Skeletal muscle satellite cell (primary cell): ENCODE data around the gene TAB2.

Source experiments
- H3K27me3 ChIP-seq: 2 replicates; pipeline ENCODE4 v1.7.0; 2013; ENCODE audit warnings: low read length; ENCODE audit not compliant: control insufficient read depth, insufficient read depth
- H3K36me3 ChIP-seq: 2 replicates; pipeline ENCODE4 v1.7.0; 2013; ENCODE audit warnings: mild to moderate bottlenecking, control low read depth, low read length; ENCODE audit not compliant: insufficient read depth
- H3K4me1 ChIP-seq: 2 replicates; pipeline ENCODE4 v1.7.0; 2013; ENCODE audit warnings: low read length; ENCODE audit not compliant: control insufficient read depth, insufficient read depth
- H3K4me2 ChIP-seq: 2 replicates; pipeline ENCODE4 v1.7.0; 2013; ENCODE audit warnings: mild to moderate bottlenecking, low read length
- H3K4me3 ChIP-seq: 2 replicates; pipeline ENCODE4 v1.7.0; 2013; ENCODE audit warnings: low read length
- H3K9ac ChIP-seq: 2 replicates; pipeline ENCODE4 v1.7.0; 2013; ENCODE audit warnings: mild to moderate bottlenecking, low read depth, low read length, moderate library complexity
- H3K9me3 ChIP-seq: replicated peaks from 2 replicates; pipeline ENCODE4 v1.7.0; 2013; ENCODE audit warnings: mild to moderate bottlenecking, control low read depth, low read length

The TAB2 gene

GRCh38 chr6:149423964-149424440 is 106.5 kb downstream of the TAB2 start:
- Histone ChIP-seq H3K36me3 (no peaks in the 10 kb centered on the region), H3K4me3 (no peak overlapping the region), H3K4me1 (peaks cover 11% of the 10 kb centered on the region), H3K4me2 (peak overlapping the region; percentile 30), H3K9me3 (no peaks in the 10 kb centered on the region), H3K27me3 (no peaks in the 10 kb centered on the region), H3K9ac (no peak overlapping the region)

- Histone ChIP-seq H3K27me3 (no peaks in the 10 kb centered on the region), H3K9ac (no peak overlapping the region), H3K4me2 (no peak overlapping the region), H3K9me3 (no peaks in the 10 kb centered on the region), H3K4me1 (peaks cover 11% of the 10 kb centered on the region), H3K4me3 (no peak overlapping the region), H3K36me3 (no peaks in the 10 kb centered on the region)
Measured at GRCh38 chr6:149425224-149425623, 107.7 kb downstream of the TAB2 start.

DNA sequence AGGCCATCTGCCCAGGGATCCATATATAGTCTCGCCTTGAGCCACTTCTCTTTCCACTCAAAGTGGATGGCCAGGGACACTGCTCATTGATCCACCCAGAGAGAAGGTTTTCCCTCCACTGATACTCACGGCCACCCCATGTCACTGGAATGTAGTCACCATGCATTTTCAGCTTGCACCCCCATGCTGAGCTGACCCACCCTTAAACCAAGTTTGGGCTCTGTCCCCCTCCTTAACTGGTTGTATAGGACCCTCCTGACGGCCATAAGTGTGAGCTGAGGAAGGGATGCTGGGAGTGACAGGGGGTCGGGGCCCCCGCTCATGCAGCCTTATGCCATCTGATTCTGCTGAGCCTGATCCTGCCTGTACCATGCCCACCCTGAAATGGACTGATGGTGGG is 108.2 kb downstream of the TAB2 start:
- H3K4me3 ChIP-seq: no peak overlapping the region
- peaks cover 11% of the 10 kb centered on the region for H3K4me1 ChIP-seq
- H3K27me3 ChIP-seq: no peaks in the 10 kb centered on the region
- H3K4me2 ChIP-seq: no peak overlapping the region
- H3K36me3 ChIP-seq: no peaks in the 10 kb centered on the region
- H3K9ac ChIP-seq: no peak overlapping the region
- H3K9me3 ChIP-seq: no peaks in the 10 kb centered on the region

DNA sequence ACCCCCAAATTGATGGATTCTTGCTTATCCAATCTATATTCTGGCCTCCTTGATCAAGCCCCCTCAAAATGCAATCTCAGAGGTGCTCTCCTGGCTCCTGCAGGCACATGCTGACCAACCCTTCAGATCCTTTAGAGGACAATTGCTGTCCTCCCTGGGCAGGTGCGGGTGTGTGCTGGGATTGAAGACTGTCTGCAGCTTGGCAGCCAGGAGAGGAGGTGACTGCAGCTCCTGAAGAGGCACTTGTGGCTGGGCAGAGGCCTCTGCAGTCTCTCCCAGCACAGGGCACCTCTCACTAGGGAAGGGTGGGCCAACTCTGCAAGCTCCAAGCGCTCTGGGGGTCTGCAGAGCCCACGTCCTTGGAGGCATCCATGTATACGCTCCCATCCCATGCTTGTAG is 111.1 kb downstream of the TAB2 start:
- H3K4me1 ChIP-seq: peaks cover 12% of the 10 kb centered on the region
- H3K9ac ChIP-seq: no peak overlapping the region
- no peaks in the 10 kb centered on the region for H3K9me3 ChIP-seq
- no peaks in the 10 kb centered on the region for H3K36me3 ChIP-seq
- no peak overlapping the region for H3K4me2 ChIP-seq
- H3K4me3 ChIP-seq: no peak overlapping the region
- no peaks in the 10 kb centered on the region for H3K27me3 ChIP-seq

- H3K4me3 ChIP-seq: no peak overlapping the region
- no peaks in the 10 kb centered on the region for H3K36me3 ChIP-seq
Measured at GRCh38 chr6:149429427-149430360, 112.2 kb downstream of the TAB2 start.

GRCh38 chr6:149431905-149432775 is 114.6 kb downstream of the TAB2 start:
- H3K36me3 ChIP-seq: no peaks in the 10 kb centered on the region
- H3K4me3 ChIP-seq: peak overlapping the region; percentile 52
- H3K27me3 ChIP-seq: no peaks in the 10 kb centered on the region
- no peak overlapping the region for H3K9ac ChIP-seq
- H3K9me3 ChIP-seq: no peaks in the 10 kb centered on the region
- H3K4me1 ChIP-seq: peaks cover 6% of the 10 kb centered on the region
- H3K4me2 ChIP-seq: peak overlapping the region; percentile 79

More at GRCh38 chr6:149429427-149430360, 112.2 kb downstream of the TAB2 start:
- Histone ChIP-seq H3K4me1 (peaks cover 6% of the 10 kb centered on the region), H3K27me3 (no peaks in the 10 kb centered on the region), H3K9ac (no peak overlapping the region), H3K4me2 (no peak overlapping the region), H3K9me3 (no peaks in the 10 kb centered on the region)

DNA sequence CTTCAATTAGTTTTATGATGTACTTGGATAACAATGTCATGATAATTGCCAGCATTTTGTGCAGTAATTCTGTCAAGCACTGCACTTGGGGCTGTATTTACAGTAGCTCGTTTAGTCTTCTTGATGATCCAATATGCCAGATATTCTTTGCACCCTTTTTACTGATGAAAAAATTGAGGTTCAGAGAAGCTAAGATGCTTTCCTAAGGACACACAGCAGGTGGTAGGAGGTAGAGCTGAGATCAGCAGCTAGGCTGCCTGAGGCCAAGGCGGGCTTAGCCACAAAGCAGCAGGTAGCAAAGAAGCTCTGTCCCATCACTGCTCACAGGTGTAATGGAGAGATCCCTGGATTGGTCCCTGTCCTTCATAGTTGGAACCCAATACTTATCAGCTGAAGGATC is 115.9 kb downstream of the TAB2 start:
- Histone ChIP-seq H3K36me3 (no peaks in the 10 kb centered on the region), H3K9me3 (no peaks in the 10 kb centered on the region), H3K4me2 (no peak overlapping the region), H3K27me3 (no peaks in the 10 kb centered on the region), H3K4me1 (peaks cover 6% of the 10 kb centered on the region), H3K9ac (no peak overlapping the region), H3K4me3 (no peak overlapping the region)

DNA sequence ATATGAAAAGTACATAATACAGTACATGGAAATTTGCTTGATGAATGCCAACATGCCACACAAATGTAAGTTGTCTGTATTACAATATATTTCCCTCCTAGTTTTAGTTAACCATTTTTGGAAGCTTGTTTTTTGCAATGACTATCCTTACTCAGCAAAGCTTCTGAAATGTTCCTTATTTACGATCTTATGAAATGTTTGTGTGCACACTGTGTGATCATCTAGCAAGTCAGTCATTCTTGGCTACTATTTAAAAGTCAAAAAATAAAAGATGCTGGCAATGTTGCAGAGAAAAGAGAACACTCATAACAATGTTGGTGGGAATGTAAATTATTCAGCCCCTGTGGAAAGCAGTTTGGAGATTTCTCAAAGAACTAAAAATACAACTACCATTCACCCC is 116.4 kb downstream of the TAB2 start:
- no peak overlapping the region for H3K9ac ChIP-seq
- H3K27me3 ChIP-seq: no peaks in the 10 kb centered on the region
- no peak overlapping the region for H3K4me2 ChIP-seq
- no peaks in the 10 kb centered on the region for H3K36me3 ChIP-seq
- H3K4me1 ChIP-seq: peaks cover 6% of the 10 kb centered on the region
- H3K9me3 ChIP-seq: no peaks in the 10 kb centered on the region
- H3K4me3 ChIP-seq: no peak overlapping the region

- no peak overlapping the region for H3K4me3 ChIP-seq
- no peaks in the 10 kb centered on the region for H3K27me3 ChIP-seq
- no peaks in the 10 kb centered on the region for H3K9me3 ChIP-seq
- no peak overlapping the region for H3K9ac ChIP-seq
- peaks cover 6% of the 10 kb centered on the region for H3K4me1 ChIP-seq
- H3K4me2 ChIP-seq: no peak overlapping the region
- no peaks in the 10 kb centered on the region for H3K36me3 ChIP-seq
Measured at GRCh38 chr6:149435919-149436586, 118.5 kb downstream of the TAB2 start.

DNA sequence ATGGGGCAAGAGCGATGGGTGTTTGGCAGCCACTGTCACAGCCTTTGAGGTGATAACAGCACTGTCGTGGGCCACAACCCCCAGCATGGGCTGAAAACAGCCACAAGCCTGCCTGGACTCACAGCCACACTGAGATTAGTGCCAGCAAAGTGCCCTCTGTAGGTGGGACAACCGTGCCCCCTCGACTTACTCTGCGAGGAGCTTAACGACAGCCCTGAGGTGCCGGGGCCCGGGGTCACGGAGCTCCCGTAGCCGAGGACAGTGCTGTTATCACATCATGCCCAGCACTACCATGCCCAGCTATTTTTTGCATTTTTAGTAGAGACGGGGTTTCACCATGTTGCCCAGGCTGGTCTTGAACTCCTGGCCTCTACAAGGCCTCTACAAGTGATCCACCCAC is 119.1 kb downstream of the TAB2 start:
- Histone ChIP-seq H3K9ac (no peak overlapping the region), H3K4me2 (no peak overlapping the region), H3K36me3 (no peaks in the 10 kb centered on the region), H3K4me3 (no peak overlapping the region), H3K4me1 (peaks cover 6% of the 10 kb centered on the region), H3K27me3 (no peaks in the 10 kb centered on the region), H3K9me3 (no peaks in the 10 kb centered on the region)

GRCh38 chr6:149437212-149437611 is 119.7 kb downstream of the TAB2 start:
- H3K36me3 ChIP-seq: no peaks in the 10 kb centered on the region
- H3K27me3 ChIP-seq: no peaks in the 10 kb centered on the region
- peaks cover 1% of the 10 kb centered on the region for H3K4me1 ChIP-seq
- no peak overlapping the region for H3K4me3 ChIP-seq
- no peaks in the 10 kb centered on the region for H3K9me3 ChIP-seq
- H3K4me2 ChIP-seq: no peak overlapping the region
- H3K9ac ChIP-seq: no peak overlapping the region
